ENCODE results near the gene ZNF662. TPM values are rescaled to one million over a fixed set of nuclear protein-coding genes. Genes with fewer than 3 reads are reported as not detected.

Gene ZNF662
- total and polyA plus RNA-seq, 9 of the 15 experiments (the other 6 are each of a cell fraction or from before 2014, with no cell fraction given) = 0.07 to 0.55 (median 0.27) TPM

GRCh38 chr3:42884324-42884723, 21.6 kb upstream of the ZNF662 start (continued):
- no peak for TF ChIP-seq CHD7 (IDR thresholded peaks at IDR 0.05; ENCODE audit: low read depth, low read length)
- no peak for TF ChIP-seq TFAM (CRISPR knock-in tag; conservative IDR thresholded peaks at IDR 0.05)
- TF ChIP-seq EP300 (IDR thresholded peaks at IDR 0.05; ENCODE audit: low read length) = no peak
- no peak for TF ChIP-seq ETS2 (tag; IDR thresholded peaks at IDR 0.05; ENCODE audit: borderline replicate concordance, poor library complexity, severe bottlenecking)
- no peak for TF ChIP-seq BCOR (IDR thresholded peaks at IDR 0.05)
- no peak for TF ChIP-seq CBX3 (IDR thresholded peaks at IDR 0.05; ENCODE audit: borderline replicate concordance in 1 of 2, low read length in 2 of 2)
- TF ChIP-seq TRIM25 (IDR thresholded peaks at IDR 0.05; ENCODE audit: borderline replicate concordance) = no peak
- TF ChIP-seq ZNF592 (IDR thresholded peaks at IDR 0.05) = no peak
- 0 out of 2 replicates have a peak, but pooled peaks have one; percentile 30 for TF ChIP-seq MAFK (IDR thresholded peaks at IDR 0.05; ENCODE audit: low read length)
- no peak for TF ChIP-seq YY1 (IDR thresholded peaks at IDR 0.05; ENCODE audit: borderline replicate concordance in 1 of 3, control insufficient read depth in 1 of 3, extremely low read depth in 1 of 3, insufficient read depth in 3 of 3, insufficient read length in 1 of 3, insufficient replicate concordance in 2 of 3, low read depth in 1 of 3, low read length in 2 of 3)

Measured in K562 (cell line).